Trophoblast cell (in vitro differentiated cells and primary cell): ENCODE data around the gene CHMP4B.

Source experiments
- DNase-seq, 2 donors: peaks; one replicate each; pipeline ENCODE4 v3.0.0-alpha.2; 2016
- H2AFZ ChIP-seq: 2 replicates; pipeline ENCODE4 v1.6.1; 2013; ENCODE audit warnings: low read length, moderate library complexity, mild to moderate bottlenecking; ENCODE audit not compliant: insufficient read depth, poor library complexity
- H2AK5ac ChIP-seq: 2 replicates; pipeline ENCODE4 v1.6.1; 2013; ENCODE audit warnings: mild to moderate bottlenecking, low read length
- H2BK120ac ChIP-seq: 2 replicates; pipeline ENCODE4 v1.6.1; 2013; ENCODE audit warnings: low read length, mild to moderate bottlenecking, moderate library complexity; ENCODE audit not compliant: insufficient read depth, poor library complexity
- H2BK12ac ChIP-seq: 2 replicates; pipeline ENCODE4 v1.6.1; 2013; ENCODE audit warnings: mild to moderate bottlenecking, low read length, moderate library complexity
- H2BK5ac ChIP-seq: 2 replicates; pipeline ENCODE4 v1.6.1; 2013; ENCODE audit warnings: low read length, low read depth, moderate library complexity, mild to moderate bottlenecking; ENCODE audit not compliant: poor library complexity
- H3K14ac ChIP-seq: 2 replicates; pipeline ENCODE4 v1.6.1; 2013; ENCODE audit warnings: mild to moderate bottlenecking, low read length
- H3K18ac ChIP-seq: 2 replicates; pipeline ENCODE4 v1.6.1; 2013; ENCODE audit warnings: mild to moderate bottlenecking, low read length
- H3K23ac ChIP-seq: 2 replicates; pipeline ENCODE4 v1.6.1; 2013; ENCODE audit warnings: low read length
- H3K27ac ChIP-seq: 2 replicates; pipeline ENCODE4 v1.5.1; 2013; ENCODE audit warnings: low read depth, mild to moderate bottlenecking, inconsistent platforms, low read length, moderate library complexity
- H3K27me3 ChIP-seq: 2 replicates; pipeline ENCODE4 v1.6.1; 2013; ENCODE audit warnings: inconsistent platforms, mild to moderate bottlenecking, low read length, moderate library complexity; ENCODE audit not compliant: insufficient read depth
- H3K36me3 ChIP-seq, 2 experiments: 1 replicate in 1 of 2; 2 replicates in 1 of 2; pipeline ENCODE4 v1.6.1; 2013; ENCODE audit warnings: low read length in 2 of 2, mild to moderate bottlenecking in 2 of 2, moderate library complexity in 1 of 2; ENCODE audit not compliant: insufficient read depth in 2 of 2, control insufficient read depth in 1 of 2
- H3K4ac ChIP-seq: 2 replicates; pipeline ENCODE4 v1.6.1; 2013; ENCODE audit warnings: low read depth, mild to moderate bottlenecking, low read length, moderate library complexity
- H3K4me1 ChIP-seq, 2 experiments: 1 replicate in 1 of 2; 2 replicates in 1 of 2; pipeline ENCODE4 v1.6.1; 2013; ENCODE audit warnings: low read length in 2 of 2, mild to moderate bottlenecking in 2 of 2, moderate library complexity in 1 of 2; ENCODE audit not compliant: insufficient read depth in 2 of 2, control insufficient read depth in 1 of 2
- H3K4me2 ChIP-seq: 2 replicates; pipeline ENCODE4 v1.6.1; 2013; ENCODE audit warnings: inconsistent platforms, mild to moderate bottlenecking, low read length, moderate library complexity
- H3K4me3 ChIP-seq: 2 replicates; pipeline ENCODE4 v1.5.1; 2013; ENCODE audit warnings: mild to moderate bottlenecking, low read depth, low read length, inconsistent platforms
- H3K79me1 ChIP-seq: one replicate; pipeline ENCODE4 v1.6.1; 2013; ENCODE audit warnings: low read length
- H3K79me2 ChIP-seq: 2 replicates; pipeline ENCODE4 v1.6.1; 2013; ENCODE audit warnings: low read length, mild to moderate bottlenecking; ENCODE audit not compliant: control insufficient read depth, insufficient read depth, poor library complexity
- H3K9ac ChIP-seq: 2 replicates; pipeline ENCODE4 v1.6.1; 2013; ENCODE audit warnings: mild to moderate bottlenecking, low read length
- H3K9me3 ChIP-seq: 2 replicates; pipeline ENCODE4 v1.6.1; 2013; ENCODE audit warnings: low read depth, mild to moderate bottlenecking, control low read depth, inconsistent platforms, low read length; ENCODE audit not compliant: insufficient read depth
- H4K12ac ChIP-seq: 2 replicates; pipeline ENCODE4 v1.6.1; 2013; ENCODE audit warnings: low read depth, mild to moderate bottlenecking, low read length, moderate library complexity
- H4K8ac ChIP-seq: 2 replicates; pipeline ENCODE4 v1.6.1; 2013; ENCODE audit warnings: low read depth, mild to moderate bottlenecking, low read length, moderate library complexity
- H4K91ac ChIP-seq: one replicate; pipeline ENCODE4 v1.6.1; 2013; ENCODE audit warnings: low read depth, mild to moderate bottlenecking, low read length, moderate library complexity
- WGBS: extraction: QIAGEN DNeasy Blood & Tissue Kit; methylation state at CpG from one replicate; pipeline ENCODE4 v1.1.7; 2013; ENCODE audit warnings: missing lambda C conversion rate; ENCODE audit not compliant: insufficient read length, insufficient coverage; ENCODE audit errors: extremely low coverage; 5-methylcytosine and 5-hydroxymethylcytosine counted together

CHMP4B gene

GRCh38 chr20:33812908-33813462 is 1.8 kb downstream of the CHMP4B start:
- peak overlapping the region; percentile 85 for H3K4me2 ChIP-seq
- no peak overlapping the region for H3K4me3 ChIP-seq
- no peak overlapping the region for H4K91ac ChIP-seq
- H3K4me1 ChIP-seq, result peaks cover 0 to 8% of the 10 kb centered on the region in 2 experiments
- peak overlapping the region; percentile 86 for H3K4ac ChIP-seq
- no peak overlapping the region for H2BK12ac ChIP-seq
- no peak overlapping the region for H3K14ac ChIP-seq
- H3K79me2 ChIP-seq, result peaks cover 23% of the 10 kb centered on the region
- H2AK5ac ChIP-seq, result no peak overlapping the region
- no peak overlapping the region for H2BK120ac ChIP-seq
- 100% methylated on average over 1 of the region's 10 CpGs for WGBS
- H3K79me1 ChIP-seq, result peaks cover 10% of the 10 kb centered on the region
- H4K8ac ChIP-seq, result no peak overlapping the region
- H2AFZ ChIP-seq, result no peak overlapping the region
- H3K27ac ChIP-seq, result no peak overlapping the region
- no peak overlapping the region for H4K12ac ChIP-seq
- no peak overlapping the region for H3K9ac ChIP-seq
- DNase-seq, result peak in 1 of 2 donors; percentile 53
- H2BK5ac ChIP-seq, result no peak overlapping the region
- H3K36me3 ChIP-seq, result peaks cover 0 to 3% of the 10 kb centered on the region in 2 experiments
- no peaks in the 10 kb centered on the region for H3K9me3 ChIP-seq
- H3K18ac ChIP-seq, result no peak overlapping the region
- no peaks in the 10 kb centered on the region for H3K27me3 ChIP-seq
- H3K23ac ChIP-seq, result no peak overlapping the region

GRCh38 chr20:33814238-33814712 is 3.1 kb downstream of the CHMP4B start:
- no peak overlapping the region for H2AFZ ChIP-seq
- no peak overlapping the region for H3K4me2 ChIP-seq
- H3K4me1 ChIP-seq, result peaks cover 0 to 8% of the 10 kb centered on the region in 2 experiments
- H3K23ac ChIP-seq, result no peak overlapping the region
- H3K79me2 ChIP-seq, result peaks cover 23% of the 10 kb centered on the region
- no peak for DNase-seq
- peaks cover 0 to 4% of the 10 kb centered on the region in 2 experiments for H3K36me3 ChIP-seq
- H2BK5ac ChIP-seq, result no peak overlapping the region
- no peak overlapping the region for H2BK12ac ChIP-seq
- no peak overlapping the region for H4K12ac ChIP-seq
- H3K14ac ChIP-seq, result no peak overlapping the region
- no peak overlapping the region for H3K9ac ChIP-seq
- no peak overlapping the region for H3K4me3 ChIP-seq
- no peak overlapping the region for H4K91ac ChIP-seq
- no peak overlapping the region for H3K18ac ChIP-seq
- H2BK120ac ChIP-seq, result no peak overlapping the region
- H3K79me1 ChIP-seq, result peaks cover 10% of the 10 kb centered on the region
- H2AK5ac ChIP-seq, result no peak overlapping the region
- no peak overlapping the region for H4K8ac ChIP-seq
- peak overlapping the region; percentile 46 for H3K4ac ChIP-seq
- no peaks in the 10 kb centered on the region for H3K27me3 ChIP-seq
- no CpG with 5 or more reads among the region's 5 CpGs for WGBS
- H3K27ac ChIP-seq, result no peak overlapping the region
- no peaks in the 10 kb centered on the region for H3K9me3 ChIP-seq

GRCh38 chr20:33815671-33816070 is 4.5 kb downstream of the CHMP4B start:
- Histone ChIP-seq H3K4ac (peak overlapping the region; percentile 7), H4K91ac (no peak overlapping the region), H2BK5ac (no peak overlapping the region), H3K27me3 (no peaks in the 10 kb centered on the region), H3K9me3 (no peaks in the 10 kb centered on the region), H2BK12ac (no peak overlapping the region), H3K9ac (no peak overlapping the region), H3K4me3 (no peak overlapping the region), H2AK5ac (no peak overlapping the region), H3K79me2 (peaks cover 23% of the 10 kb centered on the region), H4K8ac (no peak overlapping the region), H3K4me1 (peaks cover 0 to 8% of the 10 kb centered on the region in 2 experiments), H3K18ac (no peak overlapping the region), H3K36me3 (peaks cover 0 to 4% of the 10 kb centered on the region in 2 experiments), H3K4me2 (no peak overlapping the region), H3K23ac (no peak overlapping the region), H4K12ac (no peak overlapping the region), H3K27ac (no peak overlapping the region), H2AFZ (no peak overlapping the region), H3K14ac (no peak overlapping the region), H2BK120ac (no peak overlapping the region), H3K79me1 (peaks cover 10% of the 10 kb centered on the region)
- WGBS, result no CpG with 5 or more reads among the region's 3 CpGs
- no peak for DNase-seq

GRCh38 chr20:33816191-33816590 is 5.0 kb downstream of the CHMP4B start:
- H3K4me3 ChIP-seq, result no peak overlapping the region
- H3K4me2 ChIP-seq, result no peak overlapping the region
- H3K27ac ChIP-seq, result no peak overlapping the region
- no peak overlapping the region for H3K23ac ChIP-seq
- WGBS, result no CpG with 5 or more reads among the region's 1 CpG
- no peak overlapping the region for H2AK5ac ChIP-seq
- no peak overlapping the region for H2BK12ac ChIP-seq
- no peaks in the 10 kb centered on the region for H3K27me3 ChIP-seq
- H2BK5ac ChIP-seq, result no peak overlapping the region
- H4K8ac ChIP-seq, result no peak overlapping the region
- H3K9ac ChIP-seq, result no peak overlapping the region
- H3K9me3 ChIP-seq, result no peaks in the 10 kb centered on the region
- no peak overlapping the region for H2BK120ac ChIP-seq
- peaks cover 23% of the 10 kb centered on the region for H3K79me2 ChIP-seq
- no peak overlapping the region for H4K91ac ChIP-seq
- H3K4me1 ChIP-seq, result peaks cover 0 to 8% of the 10 kb centered on the region in 2 experiments
- H3K4ac ChIP-seq, result no peak overlapping the region
- H3K18ac ChIP-seq, result no peak overlapping the region
- no peak overlapping the region for H4K12ac ChIP-seq
- H3K79me1 ChIP-seq, result peaks cover 10% of the 10 kb centered on the region
- no peak for DNase-seq
- no peak overlapping the region for H3K14ac ChIP-seq
- H3K36me3 ChIP-seq, result peaks cover 0 to 4% of the 10 kb centered on the region in 2 experiments
- no peak overlapping the region for H2AFZ ChIP-seq
